HG03521 (cell line): ENCODE data around the gene GLOD4.
"Not testable (repeated sequence)": the region's sequence is repeated elsewhere in the genome, so short reads cannot be mapped to it uniquely, and the experiment has no call there.

Experiments used
- ATAC-seq: cut with Tn5 transposase; IDR thresholded peaks from one replicate; pipeline ENCODE4 v1.9.1; 2021; ENCODE audit warnings: mild to moderate bottlenecking, moderate library complexity; ENCODE audit not compliant: unreplicated experiment

Gene GLOD4

GRCh38 chr17:802901-803881 lies 21.1 kb upstream of the GLOD4 start:
- no peak for ATAC-seq

- no peak for ATAC-seq
These were observed 20.4 kb upstream of the GLOD4 start for GRCh38 chr17:802481-802880.

GRCh38 chr17:801660-802059 lies 19.6 kb upstream of the GLOD4 start:
- ATAC-seq: no peak

- ATAC-seq: no peak
These were observed 18.6 kb upstream of the GLOD4 start for GRCh38 chr17:800446-801242.

- ATAC-seq: no peak
These were observed 17.2 kb upstream of the GLOD4 start for GRCh38 chr17:799261-799660.

GRCh38 chr17:798246-798645 lies 16.2 kb upstream of the GLOD4 start:
- ATAC-seq: no peak

- ATAC-seq: no peak
These were observed 15.3 kb upstream of the GLOD4 start for GRCh38 chr17:797236-797840.

GRCh38 chr17:796609-797008 lies 14.5 kb upstream of the GLOD4 start:
- ATAC-seq: no peak

GRCh38 chr17:795721-796120 lies 13.6 kb upstream of the GLOD4 start:
- ATAC-seq: no peak

GRCh38 chr17:795276-795675 lies 13.2 kb upstream of the GLOD4 start:
- ATAC-seq: no peak

- ATAC-seq: no peak
These were observed 12.8 kb upstream of the GLOD4 start for GRCh38 chr17:794876-795275.

- ATAC-seq: no peak
These were observed 10.2 kb upstream of the GLOD4 start for GRCh38 chr17:792277-792676.

GRCh38 chr17:791829-792228 lies 9.7 kb upstream of the GLOD4 start:
- no peak for ATAC-seq

- not testable (repeated sequence) for ATAC-seq
These were observed 8.8 kb upstream of the GLOD4 start for GRCh38 chr17:790874-791247.

- ATAC-seq: not testable (repeated sequence)
These were observed 8.1 kb upstream of the GLOD4 start for GRCh38 chr17:789931-790873.

GRCh38 chr17:789160-789840 lies 7.2 kb upstream of the GLOD4 start:
- ATAC-seq: no peak

GRCh38 chr17:788551-788950 lies 6.5 kb upstream of the GLOD4 start:
- ATAC-seq: no peak

GRCh38 chr17:787641-788221 lies 5.7 kb upstream of the GLOD4 start:
- no peak for ATAC-seq

GRCh38 chr17:785901-786300 lies 3.8 kb upstream of the GLOD4 start:
- not testable (repeated sequence) for ATAC-seq
